HEK293 (cell line): ENCODE data around the gene HOXC5.

ENCODE experiments used
- EGR2 ChIP-seq: fragments of 450-650 bp; formaldehyde crosslinking; IDR thresholded peaks from 2 replicates; pipeline ENCODE4 v1.5.1; 2016; ENCODE audit warnings: low read depth, missing biosample characterization, missing genetic modification characterization
- IKZF3 ChIP-seq: fragments of 450-650 bp; IDR thresholded peaks from 2 replicates; pipeline ENCODE4 v1.5.0; 2018; ENCODE audit warnings: missing biosample characterization, mild to moderate bottlenecking, missing genetic modification characterization, moderate library complexity
- KLF7 ChIP-seq: fragments of 450-650 bp; formaldehyde crosslinking; IDR thresholded peaks from 2 replicates; pipeline ENCODE4 v1.5.1; 2016; ENCODE audit warnings: missing biosample characterization, missing genetic modification characterization, borderline replicate concordance
- KLF8 ChIP-seq: fragments of 450-650 bp; formaldehyde crosslinking; IDR thresholded peaks from 2 replicates; pipeline ENCODE4 v1.5.1; 2016; ENCODE audit warnings: missing biosample characterization, missing genetic modification characterization
- MEIS1 ChIP-seq: sonication (generic); formaldehyde crosslinking; IDR thresholded peaks from 2 replicates; pipeline ENCODE4 v1.8.1; 2022; ENCODE audit warnings: missing genetic modification reagents, mild to moderate bottlenecking, borderline replicate concordance
- PRDM2 ChIP-seq: fragments of 450-650 bp; formaldehyde crosslinking; IDR thresholded peaks from 2 replicates; pipeline ENCODE4 v1.5.1; 2016; ENCODE audit warnings: missing biosample characterization, missing genetic modification characterization, borderline replicate concordance
- RBAK ChIP-seq: fragments of 450-650 bp; formaldehyde crosslinking; IDR thresholded peaks from 2 replicates; pipeline ENCODE4 v1.5.1; 2016; ENCODE audit warnings: missing biosample characterization, missing genetic modification characterization
- SP2 ChIP-seq: fragments of 450-650 bp; formaldehyde crosslinking; IDR thresholded peaks from 2 replicates; pipeline ENCODE4 v1.5.1; 2016; ENCODE audit warnings: missing biosample characterization, missing genetic modification characterization
- ZBTB1 ChIP-seq: fragments of 450-650 bp; formaldehyde crosslinking; IDR thresholded peaks from 2 replicates; pipeline ENCODE4 v1.5.1; 2016; ENCODE audit warnings: missing biosample characterization, missing genetic modification characterization
- ZBTB26 ChIP-seq: fragments of 450-650 bp; formaldehyde crosslinking; optimal IDR thresholded peaks from 2 replicates; pipeline ENCODE3; 2016; ENCODE audit warnings: missing biosample characterization, mild to moderate bottlenecking, missing genetic modification characterization
- ZEB2 ChIP-seq: fragments of 450-650 bp; formaldehyde crosslinking; IDR thresholded peaks from 2 replicates; pipeline ENCODE4 v1.5.1; 2016; ENCODE audit warnings: missing biosample characterization, missing genetic modification characterization
- ZNF138 ChIP-seq: fragments of 450-650 bp; formaldehyde crosslinking; IDR thresholded peaks from 2 replicates; pipeline ENCODE4 v1.5.1; 2016; ENCODE audit warnings: missing biosample characterization, missing genetic modification characterization, borderline replicate concordance
- ZNF146 ChIP-seq: fragments of 450-650 bp; formaldehyde crosslinking; IDR thresholded peaks from 2 replicates; pipeline ENCODE4 v1.5.1; 2016; ENCODE audit warnings: missing biosample characterization, missing genetic modification characterization
- ZNF24 ChIP-seq: fragments of 450-650 bp; formaldehyde crosslinking; IDR thresholded peaks from 2 replicates; pipeline ENCODE4 v1.5.1; 2016; ENCODE audit warnings: missing biosample characterization, missing genetic modification characterization
- ZNF324 ChIP-seq: fragments of 450-650 bp; formaldehyde crosslinking; IDR thresholded peaks from 2 replicates; pipeline ENCODE4 v1.5.1; 2016; ENCODE audit warnings: missing biosample characterization, missing genetic modification characterization
- ZNF341 ChIP-seq: fragments of 450-650 bp; formaldehyde crosslinking; IDR thresholded peaks from 2 replicates; pipeline ENCODE4; 2016; ENCODE audit warnings: low read depth, missing biosample characterization, missing genetic modification characterization
- ZNF398 ChIP-seq: fragments of 450-650 bp; formaldehyde crosslinking; IDR thresholded peaks from 2 replicates; pipeline ENCODE4 v1.5.1; 2017; ENCODE audit warnings: missing biosample characterization, missing genetic modification characterization
- ZNF555 ChIP-seq: fragments of 450-650 bp; formaldehyde crosslinking; conservative IDR thresholded peaks from 2 replicates; pipeline ENCODE4 v1.5.1; 2017; ENCODE audit warnings: missing biosample characterization, mild to moderate bottlenecking, missing genetic modification characterization, inconsistent platforms
- ZNF580 ChIP-seq: fragments of 450-650 bp; formaldehyde crosslinking; IDR thresholded peaks from 2 replicates; pipeline ENCODE4 v1.5.1; 2016; ENCODE audit warnings: missing biosample characterization, missing genetic modification characterization
- ZNF596 ChIP-seq: fragments of 450-650 bp; IDR thresholded peaks from 2 replicates; pipeline ENCODE4 v1.5.0; 2018; ENCODE audit warnings: missing biosample characterization, mild to moderate bottlenecking, missing genetic modification characterization, moderate library complexity
- ZNF600 ChIP-seq: fragments of 450-650 bp; formaldehyde crosslinking; IDR thresholded peaks from 2 replicates; pipeline ENCODE4 v1.5.1; 2016; ENCODE audit warnings: missing biosample characterization, missing genetic modification characterization
- ZNF626 ChIP-seq: fragments of 450-650 bp; sonication (Bioruptor Pico); formaldehyde crosslinking; IDR thresholded peaks from 2 replicates; pipeline ENCODE4 v1.5.1; 2018; ENCODE audit warnings: missing biosample characterization, missing genetic modification characterization, inconsistent platforms
- ZNF692 ChIP-seq: fragments of 450-650 bp; formaldehyde crosslinking; IDR thresholded peaks from 2 replicates; pipeline ENCODE4 v1.5.1; 2016; ENCODE audit warnings: missing biosample characterization, missing genetic modification characterization
- ZNF768 ChIP-seq: fragments of 450-650 bp; formaldehyde crosslinking; IDR thresholded peaks from 2 replicates; pipeline ENCODE4 v1.5.1; 2018; ENCODE audit warnings: missing biosample characterization, mild to moderate bottlenecking, missing genetic modification characterization
- ZNF776 ChIP-seq: fragments of 450-650 bp; formaldehyde crosslinking; IDR thresholded peaks from 2 replicates; pipeline ENCODE4 v1.5.0; 2017; ENCODE audit warnings: missing biosample characterization, missing genetic modification characterization, borderline replicate concordance
- ZNF843 ChIP-seq: fragments of 450-650 bp; formaldehyde crosslinking; IDR thresholded peaks from 2 replicates; pipeline ENCODE4 v1.5.1; 2016; ENCODE audit warnings: missing biosample characterization, missing genetic modification characterization
- ZSCAN4 ChIP-seq: fragments of 450-650 bp; formaldehyde crosslinking; IDR thresholded peaks from 2 replicates; pipeline ENCODE4 v1.5.1; 2017; ENCODE audit warnings: missing biosample characterization, missing genetic modification characterization

Gene HOXC5

GRCh38 chr12:54017878-54018467 is 14.9 kb upstream of the HOXC5 start (continued):
- TF ChIP-seq PRDM2 (tag by site-specific recombination) (no peak; the same call in 1 of the 2 replicates), ZNF596 (tag by site-specific recombination) (peak; percentile 53; the same call in 1 of the 2 replicates), ZNF692 (tag by site-specific recombination) (no peak), ZNF768 (tag by site-specific recombination) (no peak), SP2 (tag by site-specific recombination) (peak; percentile 91), ZNF24 (tag by site-specific recombination) (peak; percentile 58; the same call in 1 of the 2 replicates), ZNF626 (tag by site-specific recombination) (no peak), ZNF146 (tag by site-specific recombination) (no peak; the same call in 1 of the 2 replicates), ZBTB26 (tag by site-specific recombination) (peak; percentile 43), ZNF600 (tag by site-specific recombination) (peak; percentile 48; the same call in 1 of the 2 replicates), ZNF580 (tag by site-specific recombination) (0 out of 2 replicates have a peak, but pooled peaks have one; percentile 60), ZNF398 (tag by site-specific recombination) (peak; percentile 98), MEIS1 (CRISPR knock-in tag) (no peak), EGR2 (tag by site-specific recombination) (peak; percentile 93), IKZF3 (peak; percentile 61; the same call in 1 of the 2 replicates), ZNF138 (tag by site-specific recombination) (no peak), ZNF341 (peak; percentile 89), KLF8 (peak; percentile 97), ZBTB1 (tag by site-specific recombination) (no peak), RBAK (tag by site-specific recombination) (no peak), ZSCAN4 (tag by site-specific recombination) (peak; percentile 13; the same call in 1 of the 2 replicates), KLF7 (tag by site-specific recombination) (peak; percentile 93), ZEB2 (tag by site-specific recombination) (peak; percentile 18), ZNF324 (peak; percentile 30; the same call in 1 of the 2 replicates), ZNF843 (tag by site-specific recombination) (peak; percentile 59), ZNF776 (tag by site-specific recombination) (no peak), ZNF555 (tag by site-specific recombination) (no peak)
